ENCODE data around the gene HEMK1.

DNA sequence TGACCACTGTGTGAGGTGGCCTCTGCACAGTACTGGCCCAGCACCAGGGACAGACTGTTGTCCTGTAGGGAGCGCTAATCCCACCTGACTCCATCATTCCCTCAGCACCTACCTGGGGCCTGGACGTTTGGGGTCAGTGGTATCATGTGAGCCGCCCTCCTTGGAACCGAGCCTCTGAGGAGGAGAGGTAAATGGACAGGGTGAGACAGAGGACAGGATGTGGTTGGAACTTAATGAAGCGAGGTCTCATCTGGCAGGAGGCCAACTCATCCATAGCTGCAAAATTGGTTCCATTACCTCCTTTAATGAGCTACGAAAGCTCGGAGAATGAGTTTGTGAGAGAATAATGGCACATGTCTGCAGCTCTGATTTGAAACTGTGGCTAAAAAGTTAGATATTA, 61.6 kb downstream of the HEMK1 start:
- TF ChIP-seq, protein P1, sequence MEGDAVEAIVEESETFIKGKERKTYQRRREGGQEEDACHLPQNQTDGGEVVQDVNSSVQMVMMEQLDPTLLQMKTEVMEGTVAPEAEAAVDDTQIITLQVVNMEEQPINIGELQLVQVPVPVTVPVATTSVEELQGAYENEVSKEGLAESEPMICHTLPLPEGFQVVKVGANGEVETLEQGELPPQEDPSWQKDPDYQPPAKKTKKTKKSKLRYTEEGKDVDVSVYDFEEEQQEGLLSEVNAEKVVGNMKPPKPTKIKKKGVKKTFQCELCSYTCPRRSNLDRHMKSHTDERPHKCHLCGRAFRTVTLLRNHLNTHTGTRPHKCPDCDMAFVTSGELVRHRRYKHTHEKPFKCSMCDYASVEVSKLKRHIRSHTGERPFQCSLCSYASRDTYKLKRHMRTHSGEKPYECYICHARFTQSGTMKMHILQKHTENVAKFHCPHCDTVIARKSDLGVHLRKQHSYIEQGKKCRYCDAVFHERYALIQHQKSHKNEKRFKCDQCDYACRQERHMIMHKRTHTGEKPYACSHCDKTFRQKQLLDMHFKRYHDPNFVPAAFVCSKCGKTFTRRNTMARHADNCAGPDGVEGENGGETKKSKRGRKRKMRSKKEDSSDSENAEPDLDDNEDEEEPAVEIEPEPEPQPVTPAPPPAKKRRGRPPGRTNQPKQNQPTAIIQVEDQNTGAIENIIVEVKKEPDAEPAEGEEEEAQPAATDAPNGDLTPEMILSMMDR (conservative IDR thresholded peaks at IDR 0.05; ENCODE audit: low read length): no peak; the same call in 1 of the 2 replicates
- TF ChIP-seq EZH2phosphoT487 (IDR thresholded peaks at IDR 0.05; ENCODE audit: borderline replicate concordance): no peak

All from Loucy (cell line).